Testis (tissue), 3 donors: ENCODE results near the gene CIPC. TPM values are rescaled to one million over a fixed set of nuclear protein-coding genes. Genes with fewer than 3 reads are reported as not detected.

Experiments used
- DNase-seq: peaks from one replicate; pipeline ENCODE4 v3.0.0-alpha.2; 2019
- H3K27ac ChIP-seq, 2 donors: fragments of 200-600 bp; sonication (generic); one replicate each; pipeline ENCODE4 v1.5.1; 2019
- H3K27me3 ChIP-seq: fragments of 200-600 bp; sonication (generic); one replicate; pipeline ENCODE4 v1.5.1; 2019
- H3K36me3 ChIP-seq: fragments of 200-600 bp; sonication (generic); one replicate; pipeline ENCODE4 v1.5.1; 2017; ENCODE audit warnings: low read depth; ENCODE audit errors: missing control alignments
- H3K4me1 ChIP-seq: fragments of 200-600 bp; sonication (generic); one replicate; pipeline ENCODE4 v1.5.1; 2019
- H3K4me3 ChIP-seq, 2 donors: fragments of 200-600 bp; sonication (generic); one replicate each; pipeline ENCODE4 v1.5.1; 2017 to 2019
- H3K9me3 ChIP-seq: fragments of 200-600 bp; sonication (generic); one replicate; pipeline ENCODE4 v1.5.1; 2017
- POLR2A ChIP-seq: fragments of 450-650 bp; IDR thresholded peaks from one replicate; pipeline ENCODE4 v1.6.1; 2017; ENCODE audit warnings: antibody characterized with exemption, mild to moderate bottlenecking, moderate library complexity
- WGBS, 2 donors: methylation state at CpG; one replicate each; pipeline ENCODE4 v1.1.5; 2018; 5-methylcytosine and 5-hydroxymethylcytosine counted together
- intact Hi-C: fragments of 100-400 bp; cut with DNase I; formaldehyde crosslinking; loops from one replicate; pipeline ENCODE4 v1.15.1; 2023; ENCODE audit warnings: low total_unique reads
- polyA plus RNA-seq: library from polyadenylated mRNA; stranded (reverse); fragments of 350-450 nt; fragmentation: Illumina TruSeq; extraction: RNeasy Lipid Tissue Mini Kit (QIAGEN cat#74804); gene quantifications from one replicate; pipeline ENCODE4 v1.2.3, GENCODE V29; 2014; ENCODE audit warnings: low read depth, low replicate concordance; ENCODE audit not compliant: insufficient read depth
- total RNA-seq, 2 donors: library from RNA; depleted of rRNA; stranded (reverse); fragments of >200 nt; gene quantifications; one replicate each; pipeline ENCODE4 v1.2.3, GENCODE V29; 2016
- TF ChIP-seq, protein P1 (sequence below), 3 experiments: fragments of 450-650 bp in 2 of 3; fragments of 200-600 bp in 1 of 3; sonication (generic) in 1 of 3; IDR thresholded peaks; one replicate each; pipeline ENCODE4 v1.5.1; 2016 to 2019; ENCODE audit warnings: antibody characterized with exemption in 3 of 3, mild to moderate bottlenecking in 2 of 3, moderate library complexity in 1 of 3

CIPC gene
- total and polyA plus RNA-seq, 3 donors from 2014 or later = 23.4 to 48.3 (median 44.5) TPM

DNA sequence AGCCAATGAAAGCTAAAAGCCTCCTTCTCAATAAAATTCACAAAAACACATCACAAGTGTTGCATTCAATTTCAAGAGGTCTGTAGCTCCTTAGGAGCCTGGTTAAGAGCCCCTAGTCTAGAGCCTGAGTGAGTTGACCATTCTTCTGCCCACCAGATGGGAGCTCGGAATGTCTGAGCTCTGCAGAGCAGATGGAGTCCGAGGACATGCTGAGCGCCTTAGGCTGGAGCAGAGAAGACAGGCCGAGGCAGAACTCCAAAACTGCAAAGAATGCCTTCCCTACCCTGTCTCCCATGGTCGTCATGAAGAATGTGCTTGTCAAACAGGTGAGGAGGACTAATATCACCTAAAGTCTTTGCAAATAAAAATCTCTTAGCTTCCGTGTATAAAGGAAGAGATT is 11.6 kb downstream of the CIPC start:
- H3K36me3 ChIP-seq = no peaks in the 10 kb centered on the region
- WGBS, 2 donors = 64 to 68% methylated on average over 6 of the region's 6 CpGs
- no peak overlapping the region for H3K4me3 ChIP-seq
- DNase-seq = no peak
- H3K27me3 ChIP-seq = no peaks in the 10 kb centered on the region
- H3K9me3 ChIP-seq = no peaks in the 10 kb centered on the region
- TF ChIP-seq, protein P1, sequence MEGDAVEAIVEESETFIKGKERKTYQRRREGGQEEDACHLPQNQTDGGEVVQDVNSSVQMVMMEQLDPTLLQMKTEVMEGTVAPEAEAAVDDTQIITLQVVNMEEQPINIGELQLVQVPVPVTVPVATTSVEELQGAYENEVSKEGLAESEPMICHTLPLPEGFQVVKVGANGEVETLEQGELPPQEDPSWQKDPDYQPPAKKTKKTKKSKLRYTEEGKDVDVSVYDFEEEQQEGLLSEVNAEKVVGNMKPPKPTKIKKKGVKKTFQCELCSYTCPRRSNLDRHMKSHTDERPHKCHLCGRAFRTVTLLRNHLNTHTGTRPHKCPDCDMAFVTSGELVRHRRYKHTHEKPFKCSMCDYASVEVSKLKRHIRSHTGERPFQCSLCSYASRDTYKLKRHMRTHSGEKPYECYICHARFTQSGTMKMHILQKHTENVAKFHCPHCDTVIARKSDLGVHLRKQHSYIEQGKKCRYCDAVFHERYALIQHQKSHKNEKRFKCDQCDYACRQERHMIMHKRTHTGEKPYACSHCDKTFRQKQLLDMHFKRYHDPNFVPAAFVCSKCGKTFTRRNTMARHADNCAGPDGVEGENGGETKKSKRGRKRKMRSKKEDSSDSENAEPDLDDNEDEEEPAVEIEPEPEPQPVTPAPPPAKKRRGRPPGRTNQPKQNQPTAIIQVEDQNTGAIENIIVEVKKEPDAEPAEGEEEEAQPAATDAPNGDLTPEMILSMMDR (IDR thresholded peaks at IDR 0.05) = no peak
- TF ChIP-seq POLR2A = no peak
- peaks cover 22% of the 10 kb centered on the region for H3K4me1 ChIP-seq
- intact Hi-C loops = no loop called here
- H3K27ac ChIP-seq = peak overlapping the region; percentile 75 to 78

DNA sequence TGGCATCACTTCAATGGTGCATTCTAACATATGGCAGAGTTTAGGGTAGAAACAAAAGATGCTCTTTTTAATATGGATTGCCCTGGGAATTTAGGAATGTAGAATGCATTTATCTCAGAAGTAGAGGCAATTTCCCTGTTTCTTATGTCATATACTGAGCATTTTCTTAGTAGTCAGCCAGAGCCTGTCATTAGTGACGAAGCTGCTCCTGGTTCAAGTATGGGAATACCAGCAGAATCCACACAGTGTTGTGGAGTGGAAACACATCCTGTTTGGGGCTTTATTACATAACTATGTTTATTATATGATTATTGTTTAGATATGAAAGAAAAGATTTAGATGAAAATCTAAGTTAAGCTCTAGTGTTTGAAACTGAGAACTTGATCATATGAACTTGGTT is 12.2 kb downstream of the CIPC start:
- Histone ChIP-seq H3K36me3 (no peaks in the 10 kb centered on the region), H3K27me3 (no peaks in the 10 kb centered on the region), H3K9me3 (no peaks in the 10 kb centered on the region), H3K27ac (peak overlapping the region; percentile 75 to 78), H3K4me1 (peaks cover 22% of the 10 kb centered on the region), H3K4me3 (no peak overlapping the region)
- intact Hi-C loops = no loop called here
- TF ChIP-seq, protein P1 (IDR thresholded peaks at IDR 0.05) = no peak
- no peak for TF ChIP-seq POLR2A
- WGBS, 2 donors = 80 to 87% methylated on average over 1 of the region's 1 CpG
- no peak for DNase-seq

DNA sequence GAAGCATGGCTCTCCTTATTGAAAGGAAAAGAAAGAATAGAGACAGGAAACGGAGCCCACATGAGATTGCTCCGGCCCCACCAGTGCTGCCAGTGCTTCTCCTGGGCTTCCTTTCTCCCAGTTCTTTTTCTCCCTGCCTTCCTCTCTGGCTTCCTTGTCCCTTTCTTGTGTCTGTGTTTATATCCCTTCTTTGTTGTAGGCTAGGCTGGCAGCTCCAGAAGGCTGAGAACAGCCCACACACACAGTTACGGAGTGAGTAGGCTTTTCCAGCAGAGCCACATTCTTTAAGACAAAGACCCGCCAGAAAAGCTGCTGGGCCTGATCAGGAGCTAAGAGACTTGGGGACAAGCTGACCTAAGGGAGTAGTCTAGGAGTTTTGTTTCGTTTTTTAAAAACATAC is 13.0 kb downstream of the CIPC start:
- intact Hi-C loops = no loop called here
- Histone ChIP-seq H3K27me3 (no peaks in the 10 kb centered on the region), H3K27ac (peak overlapping the region; percentile 75 to 78), H3K36me3 (no peaks in the 10 kb centered on the region), H3K4me1 (peaks cover 22% of the 10 kb centered on the region), H3K9me3 (no peaks in the 10 kb centered on the region), H3K4me3 (no peak overlapping the region)
- WGBS, 2 donors = 22 to 44% methylated on average over 5 of the region's 5 CpGs
- no peak for TF ChIP-seq POLR2A
- TF ChIP-seq, protein P1 (IDR thresholded peaks at IDR 0.05) = no peak
- peak; percentile 72 for DNase-seq

DNA sequence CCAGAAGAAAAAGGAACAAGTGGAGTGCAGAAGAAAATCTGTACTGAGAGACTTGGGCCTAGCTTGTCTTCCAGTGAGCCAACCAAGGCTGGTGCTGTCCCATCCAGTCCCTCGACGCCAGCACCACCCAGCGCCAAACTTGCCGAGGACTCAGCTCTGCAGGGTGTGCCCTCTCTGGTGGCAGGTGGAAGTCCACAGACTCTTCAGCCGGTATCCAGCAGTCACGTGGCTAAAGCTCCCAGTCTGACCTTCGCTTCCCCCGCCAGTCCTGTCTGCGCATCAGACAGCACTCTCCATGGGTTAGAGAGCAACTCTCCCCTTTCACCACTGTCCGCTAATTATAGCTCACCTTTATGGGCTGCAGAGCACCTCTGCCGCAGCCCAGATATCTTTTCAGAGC is 15.6 kb downstream of the CIPC start:
- WGBS, 2 donors = 89 to 92% methylated on average over 11 of the region's 11 CpGs
- Histone ChIP-seq H3K36me3 (no peaks in the 10 kb centered on the region), H3K27ac (no peak overlapping the region), H3K27me3 (no peaks in the 10 kb centered on the region), H3K4me1 (peaks cover 22% of the 10 kb centered on the region), H3K4me3 (no peak overlapping the region), H3K9me3 (no peaks in the 10 kb centered on the region)
- intact Hi-C loops = no loop called here
- TF ChIP-seq POLR2A = no peak
- TF ChIP-seq, protein P1 (IDR thresholded peaks at IDR 0.05) = no peak
- no peak for DNase-seq

DNA sequence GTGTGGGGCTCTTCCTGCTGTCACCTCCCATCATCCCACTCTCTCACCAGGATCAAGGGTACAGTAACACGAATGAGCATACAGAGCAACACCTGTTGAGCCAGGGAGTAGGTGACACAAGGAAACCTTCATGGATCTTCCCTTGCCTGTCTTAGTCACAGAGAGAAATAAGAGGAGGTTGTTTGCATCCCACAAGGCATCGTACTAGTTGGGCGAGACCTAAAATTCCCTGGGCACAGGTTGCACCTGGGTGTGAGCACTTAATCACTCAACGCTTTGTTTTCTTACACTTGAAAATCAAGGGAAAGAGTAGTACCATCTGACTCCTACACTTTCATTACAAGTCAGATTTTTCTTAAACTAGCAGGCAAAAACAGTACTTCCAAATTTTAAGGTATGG is 16.6 kb downstream of the CIPC start:
- whole genome bisulfite sequencing, 2 donors = 89 to 91% methylated on average over 4 of the region's 4 CpGs
- intact Hi-C loops = no loop called here
- H3K27ac ChIP-seq = no peak overlapping the region

More for the DNA sequence above, 16.6 kb downstream of the CIPC start:
- no peaks in the 10 kb centered on the region for H3K27me3 ChIP-seq
- no peak for DNase-seq
- no peak overlapping the region for H3K4me3 ChIP-seq
- no peak for TF ChIP-seq POLR2A
- TF ChIP-seq, protein P1 (IDR thresholded peaks at IDR 0.05) = no peak
- H3K36me3 ChIP-seq = no peaks in the 10 kb centered on the region
- no peaks in the 10 kb centered on the region for H3K9me3 ChIP-seq
- peaks cover 21% of the 10 kb centered on the region for H3K4me1 ChIP-seq
